ENCODE measurements around the gene KRT15. TPM values are rescaled to one million over a fixed set of nuclear protein-coding genes. Genes with fewer than 3 reads are reported as not detected.

Gene KRT15
- total RNA-seq, 1 donor from 2014 or later: not detected

DNA sequence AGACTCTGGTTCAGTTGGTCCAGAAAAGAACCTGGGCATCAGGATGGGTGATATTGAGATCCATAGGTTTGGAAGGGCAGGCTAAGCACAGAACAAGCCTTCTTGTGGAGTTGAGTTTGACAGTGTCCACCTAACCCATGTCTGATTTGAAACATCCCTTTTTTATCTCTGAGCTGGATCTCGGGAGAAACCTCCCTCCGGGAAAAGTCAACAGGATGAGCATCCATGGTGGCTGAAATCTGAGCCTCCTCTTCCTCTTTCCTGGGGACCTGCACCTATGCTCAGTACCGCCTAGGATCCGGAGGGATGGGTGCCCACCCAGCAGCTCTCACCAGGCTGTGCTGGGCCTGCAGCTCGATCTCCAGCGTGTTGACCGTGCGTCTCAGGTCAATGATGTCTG, 54.9 kb downstream of the KRT15 start:
- intact Hi-C loops (cut with DNase I): loop anchor here (2.0 kb wide), 1 partner anchor 161 kb away; the partner anchor contains the start of gene KRTAP29-1

More for the DNA sequence above, 54.9 kb downstream of the KRT15 start:
- no peak for DNase-seq (ENCODE audit: low spot score)

Small RNA genes within 50 kb of the gene (microRNA-seq; reads per million reads assigned to microRNA genes)
- not detected for gene MIR6510

Other genes with a start within 250 kb of the KRT15 start
- not detected for gene KRTAP9-7, start 243.2 kb downstream of the KRT15 start, total RNA-seq
- not detected for gene KRTAP29-1, start 216.0 kb downstream of the KRT15 start, total RNA-seq
- gene KRTAP16-1, start 209.6 kb downstream of the KRT15 start, total RNA-seq: not detected
- not detected for gene KRTAP17-1, start 203.2 kb downstream of the KRT15 start, total RNA-seq
- not detected for gene KRT33A, start 168.1 kb downstream of the KRT15 start, total RNA-seq
- gene KRT33B, start 149.1 kb downstream of the KRT15 start, total RNA-seq: not detected
- not detected for gene KRT34, start 136.6 kb downstream of the KRT15 start, total RNA-seq
- gene KRT31, start 121.3 kb downstream of the KRT15 start, total RNA-seq: not detected
- gene KRT37, start 94.3 kb downstream of the KRT15 start, total RNA-seq: not detected
- gene KRT38, start 77.9 kb downstream of the KRT15 start, total RNA-seq: not detected
- gene KRT32, start 51.5 kb downstream of the KRT15 start, total RNA-seq: 0.27 TPM
- not detected for gene KRT35, start 37.7 kb downstream of the KRT15 start, total RNA-seq
- not detected for gene KRT36, start 29.0 kb downstream of the KRT15 start, total RNA-seq
- not detected for gene KRT13, start 13.3 kb downstream of the KRT15 start, total RNA-seq
- gene KRT19, start 9.4 kb upstream of the KRT15 start, total RNA-seq: 1.1 TPM
- not detected for gene KRT9, start 53.2 kb upstream of the KRT15 start, total RNA-seq
- gene KRT14, start 68.0 kb upstream of the KRT15 start, total RNA-seq: not detected
- not detected for gene KRT16, start 93.9 kb upstream of the KRT15 start, total RNA-seq
- not detected for gene KRT17, start 105.7 kb upstream of the KRT15 start, total RNA-seq
- gene EIF1, start 170.0 kb upstream of the KRT15 start, total RNA-seq: 1,014 TPM
- not detected for gene GAST, start 193.4 kb upstream of the KRT15 start, total RNA-seq
- 0.08 TPM for gene HAP1, start 215.8 kb upstream of the KRT15 start, total RNA-seq

Data from cardiac septum (tissue), 1 donor.